LNCaP clone FGC (cell line): ENCODE measurements around the gene NCS1.

Experiments
- DNase-seq: peaks from one replicate; pipeline ENCODE4 v3.0.0-alpha.2; 2011; ENCODE audit warnings: low read depth
- H3K4me3 ChIP-seq: 2 replicates; pipeline ENCODE4 v1.5.1; 2011; ENCODE audit warnings: mild to moderate bottlenecking, low read depth, low read length, control low read depth
- TF ChIP-seq, protein P1 (sequence below): IDR thresholded peaks from 2 replicates; pipeline ENCODE4 v1.5.1; 2012; ENCODE audit warnings: mild to moderate bottlenecking; ENCODE audit not compliant: control insufficient read depth, insufficient read depth; ENCODE audit errors: extremely low read depth

The NCS1 gene

DNA sequence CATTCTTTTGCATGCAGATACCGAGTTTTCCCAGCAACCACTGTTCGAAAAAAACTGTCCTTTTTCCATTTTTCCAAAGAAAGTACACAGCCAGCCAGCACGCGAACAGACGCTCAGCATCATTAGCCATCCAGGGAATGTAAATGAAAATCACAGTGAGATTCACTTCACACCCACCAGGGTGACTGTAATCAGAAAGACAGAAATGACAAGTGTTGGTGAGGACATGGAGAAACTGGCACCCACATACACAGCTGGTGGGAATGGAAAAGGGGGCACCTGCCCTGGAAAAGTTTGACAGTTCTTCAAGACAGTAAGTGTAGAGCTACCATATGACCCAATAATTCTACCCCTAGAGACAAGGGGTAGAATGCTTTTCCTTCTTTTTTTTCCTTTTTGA, 25.0 kb upstream of the NCS1 start:
- DNase-seq = no peak
- H3K4me3 ChIP-seq = no peak overlapping the region
- TF ChIP-seq, protein P1, sequence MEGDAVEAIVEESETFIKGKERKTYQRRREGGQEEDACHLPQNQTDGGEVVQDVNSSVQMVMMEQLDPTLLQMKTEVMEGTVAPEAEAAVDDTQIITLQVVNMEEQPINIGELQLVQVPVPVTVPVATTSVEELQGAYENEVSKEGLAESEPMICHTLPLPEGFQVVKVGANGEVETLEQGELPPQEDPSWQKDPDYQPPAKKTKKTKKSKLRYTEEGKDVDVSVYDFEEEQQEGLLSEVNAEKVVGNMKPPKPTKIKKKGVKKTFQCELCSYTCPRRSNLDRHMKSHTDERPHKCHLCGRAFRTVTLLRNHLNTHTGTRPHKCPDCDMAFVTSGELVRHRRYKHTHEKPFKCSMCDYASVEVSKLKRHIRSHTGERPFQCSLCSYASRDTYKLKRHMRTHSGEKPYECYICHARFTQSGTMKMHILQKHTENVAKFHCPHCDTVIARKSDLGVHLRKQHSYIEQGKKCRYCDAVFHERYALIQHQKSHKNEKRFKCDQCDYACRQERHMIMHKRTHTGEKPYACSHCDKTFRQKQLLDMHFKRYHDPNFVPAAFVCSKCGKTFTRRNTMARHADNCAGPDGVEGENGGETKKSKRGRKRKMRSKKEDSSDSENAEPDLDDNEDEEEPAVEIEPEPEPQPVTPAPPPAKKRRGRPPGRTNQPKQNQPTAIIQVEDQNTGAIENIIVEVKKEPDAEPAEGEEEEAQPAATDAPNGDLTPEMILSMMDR = no peak

DNA sequence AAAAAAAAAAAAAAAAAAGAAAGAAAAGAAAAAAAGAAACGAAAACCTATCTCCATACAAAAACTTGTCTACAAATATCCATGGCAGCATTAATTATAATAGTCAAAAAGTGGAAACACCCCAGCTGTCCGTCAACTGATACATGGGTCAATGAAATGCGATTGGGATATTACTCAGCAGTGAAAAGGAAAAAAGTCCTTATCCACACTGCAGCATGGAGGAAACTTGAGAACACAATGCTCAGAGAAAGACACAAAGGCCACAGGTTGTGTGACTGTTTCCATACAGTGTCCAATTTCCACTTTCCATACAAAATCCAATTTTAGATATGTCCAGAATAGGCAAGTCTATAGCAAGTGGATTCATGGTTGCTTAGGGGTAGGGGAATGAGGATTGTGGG, 24.3 kb upstream of the NCS1 start:
- no peak for DNase-seq
- no peak overlapping the region for H3K4me3 ChIP-seq
- TF ChIP-seq, protein P1 = no peak

DNA sequence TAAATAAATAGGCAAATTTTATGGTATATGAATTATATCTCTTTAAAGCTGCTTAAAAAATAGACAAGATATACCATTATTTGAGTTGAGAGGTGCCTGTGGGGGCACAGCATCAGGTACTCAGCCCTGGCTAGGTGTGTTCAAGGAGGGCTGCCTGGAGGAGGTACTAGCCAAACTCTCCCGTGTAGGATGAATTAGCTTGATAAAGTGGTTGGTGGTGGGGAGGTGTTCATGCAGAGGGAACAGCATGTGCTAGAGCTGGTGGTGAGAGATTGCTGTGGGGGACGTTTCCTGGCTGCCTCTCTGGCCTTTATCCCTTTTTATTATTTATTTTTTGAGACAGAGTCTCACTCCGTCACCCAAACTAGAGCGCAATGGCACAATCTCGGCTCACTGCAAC, 23.2 kb upstream of the NCS1 start:
- no peak for DNase-seq
- H3K4me3 ChIP-seq = no peak overlapping the region
- TF ChIP-seq, protein P1 = no peak

DNA sequence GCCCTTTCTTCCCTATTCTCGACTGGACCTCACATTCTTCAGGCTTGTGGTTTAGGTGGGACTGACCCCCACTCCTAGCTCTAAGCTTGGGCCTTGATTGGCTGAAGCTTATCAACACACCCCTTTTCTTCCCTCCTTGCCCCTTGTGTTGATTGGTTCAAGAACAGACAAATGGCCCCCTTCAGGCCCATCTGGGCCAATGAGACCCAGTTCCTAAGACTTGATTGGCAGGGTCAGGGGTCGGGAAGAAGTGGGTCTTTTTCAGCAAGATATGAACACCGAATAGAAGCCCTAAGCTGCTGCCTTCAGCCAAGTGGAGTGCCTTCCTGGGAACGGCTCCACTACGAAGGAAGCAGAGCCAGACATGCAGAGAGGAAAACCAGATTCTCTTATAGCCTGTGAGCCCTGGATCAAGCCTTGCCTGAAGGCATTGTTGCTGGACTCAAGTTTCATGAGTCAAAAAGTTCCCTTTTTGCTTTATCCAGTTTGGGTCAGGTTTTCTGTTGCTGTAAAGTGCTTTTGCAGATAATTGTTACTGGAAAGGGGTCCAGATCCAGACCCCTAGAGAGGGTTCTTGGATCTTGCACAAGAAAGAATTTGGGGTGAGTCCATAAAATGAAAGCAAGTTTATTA, 22.4 kb upstream of the NCS1 start:
- no peak for DNase-seq
- H3K4me3 ChIP-seq = no peak overlapping the region
- TF ChIP-seq, protein P1 = no peak

DNA sequence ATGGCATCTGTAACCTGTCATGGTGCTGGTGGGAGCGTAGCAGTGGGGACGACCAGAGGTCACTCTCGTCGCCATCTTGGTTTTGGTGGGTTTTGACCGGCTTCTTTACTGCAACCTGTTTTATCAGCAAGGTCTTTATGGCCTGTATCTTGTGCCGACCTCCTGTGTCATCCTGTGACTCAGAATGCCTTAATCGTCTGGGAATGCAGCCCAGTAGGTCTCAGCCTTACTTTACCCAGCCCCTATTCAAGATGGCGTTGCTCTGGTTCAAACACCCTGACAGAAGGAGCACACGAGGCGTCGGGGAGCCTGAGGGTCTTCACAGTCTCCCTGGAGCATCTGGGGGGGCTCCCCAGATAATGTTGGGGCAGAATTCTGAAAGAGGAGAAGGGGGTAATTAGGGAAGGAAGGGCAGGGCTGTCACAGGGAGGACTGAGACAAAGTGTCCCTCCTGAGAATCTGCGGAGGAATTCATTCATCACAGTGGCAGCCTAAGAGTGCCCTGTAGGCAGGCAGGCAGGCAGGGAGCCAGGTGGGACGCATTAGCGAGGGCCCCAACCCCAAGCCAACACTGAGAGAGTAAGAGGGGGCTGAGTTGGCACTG, 21.3 kb upstream of the NCS1 start:
- no peak overlapping the region for H3K4me3 ChIP-seq
- TF ChIP-seq, protein P1 = no peak
- DNase-seq = no peak

DNA sequence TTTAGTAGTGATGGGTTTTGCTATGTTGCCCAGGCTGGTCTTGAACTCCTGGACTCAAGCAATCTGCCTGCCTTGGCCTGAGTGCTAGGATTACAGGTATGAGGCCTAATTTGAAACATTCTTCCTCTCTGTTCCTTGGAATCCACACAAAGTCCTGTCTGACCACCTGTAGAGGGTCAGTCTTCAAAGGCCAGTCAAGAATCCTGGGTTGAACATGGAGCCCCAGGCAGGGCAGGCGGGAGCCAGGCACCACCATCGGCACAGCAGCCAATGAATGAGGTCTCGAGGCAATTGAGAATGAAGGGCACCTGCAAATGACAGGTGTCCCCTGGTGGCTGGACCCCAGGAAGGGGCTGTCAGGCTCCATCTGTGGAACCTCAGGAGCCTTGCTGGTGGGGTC, 17.4 kb upstream of the NCS1 start:
- no peak overlapping the region for H3K4me3 ChIP-seq
- TF ChIP-seq, protein P1 = no peak
- DNase-seq = no peak

DNA sequence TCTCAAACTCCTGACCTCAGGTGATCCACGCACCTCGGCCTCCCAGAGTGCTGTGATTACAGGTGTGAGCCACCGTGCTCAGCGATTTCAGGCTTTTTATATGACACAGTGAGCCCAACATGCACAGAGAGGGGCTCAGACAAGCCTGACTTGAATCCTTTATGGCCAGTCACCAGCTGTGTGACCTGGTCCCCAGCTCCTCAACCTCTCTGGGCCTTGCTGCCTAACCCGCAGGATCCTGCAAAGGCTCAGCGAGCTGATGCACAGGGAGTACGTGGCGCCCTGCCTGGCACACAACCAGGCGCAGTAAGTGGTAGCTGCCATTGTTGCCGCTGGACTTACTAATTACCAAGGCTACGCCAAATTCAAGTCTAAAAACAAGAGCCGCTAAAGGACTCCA, 16.6 kb upstream of the NCS1 start:
- no peak overlapping the region for H3K4me3 ChIP-seq
- TF ChIP-seq, protein P1 = no peak
- no peak for DNase-seq
